NCI-H1930 (cell line): ENCODE results near the gene LONRF2.
"Not testable (repeated sequence)": the region's sequence is repeated elsewhere in the genome, so short reads cannot be mapped to it uniquely, and the experiment has no call there.

Experiments used
- DNase-seq, 2 experiments: peaks; one replicate each; lab custom pipeline; 2025; lab: John Stamatoyannopoulos, UW

The LONRF2 gene

DNA sequence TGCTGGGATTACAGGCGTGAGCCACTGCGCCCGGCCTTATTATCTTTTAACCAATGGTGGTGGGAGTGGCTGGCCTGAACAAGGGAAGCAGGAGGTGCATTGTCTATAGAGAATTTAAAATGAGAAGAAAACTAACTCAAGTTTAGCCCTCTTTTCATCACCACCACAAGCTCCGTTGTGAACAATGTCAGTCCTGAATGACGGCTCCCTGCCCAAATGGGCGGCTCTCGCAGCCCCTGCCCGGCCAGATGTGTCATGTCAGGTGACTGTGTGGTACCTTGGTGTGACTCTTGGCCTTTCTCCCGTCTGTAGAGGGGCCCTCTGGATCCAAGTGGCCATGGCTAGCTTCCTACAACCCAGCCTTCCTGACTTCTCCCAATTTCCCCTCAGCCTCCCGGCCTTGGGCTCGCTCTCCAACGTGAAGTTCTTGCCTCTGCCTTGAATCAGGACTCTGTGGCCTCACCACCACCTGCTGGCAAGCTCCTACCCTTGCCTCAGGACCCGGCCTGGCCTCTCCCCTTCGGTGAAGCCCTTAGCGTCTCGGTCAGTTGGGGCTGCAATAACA is 67.6 kb downstream of the LONRF2 start:
- DNase-seq, result no peak

DNA sequence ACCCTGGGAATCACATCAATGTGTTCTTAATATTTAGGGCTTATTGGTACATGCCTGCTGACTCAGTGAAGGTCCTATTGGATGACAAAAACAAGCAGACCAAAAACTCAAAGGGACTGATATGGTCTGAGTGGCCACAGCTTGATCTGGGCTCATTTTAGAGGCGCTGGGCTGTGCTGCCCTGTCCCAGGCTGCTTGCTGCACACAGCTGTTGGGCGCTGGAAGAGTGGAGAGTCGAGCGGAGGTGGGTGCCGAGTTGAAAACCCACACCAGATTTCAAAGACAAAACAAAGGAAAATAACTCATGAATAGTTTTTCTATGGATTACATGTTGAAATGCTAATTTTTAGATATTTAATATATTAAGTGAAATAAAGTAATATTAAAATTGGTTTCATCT is 68.5 kb downstream of the LONRF2 start:
- DNase-seq, result no peak

DNA sequence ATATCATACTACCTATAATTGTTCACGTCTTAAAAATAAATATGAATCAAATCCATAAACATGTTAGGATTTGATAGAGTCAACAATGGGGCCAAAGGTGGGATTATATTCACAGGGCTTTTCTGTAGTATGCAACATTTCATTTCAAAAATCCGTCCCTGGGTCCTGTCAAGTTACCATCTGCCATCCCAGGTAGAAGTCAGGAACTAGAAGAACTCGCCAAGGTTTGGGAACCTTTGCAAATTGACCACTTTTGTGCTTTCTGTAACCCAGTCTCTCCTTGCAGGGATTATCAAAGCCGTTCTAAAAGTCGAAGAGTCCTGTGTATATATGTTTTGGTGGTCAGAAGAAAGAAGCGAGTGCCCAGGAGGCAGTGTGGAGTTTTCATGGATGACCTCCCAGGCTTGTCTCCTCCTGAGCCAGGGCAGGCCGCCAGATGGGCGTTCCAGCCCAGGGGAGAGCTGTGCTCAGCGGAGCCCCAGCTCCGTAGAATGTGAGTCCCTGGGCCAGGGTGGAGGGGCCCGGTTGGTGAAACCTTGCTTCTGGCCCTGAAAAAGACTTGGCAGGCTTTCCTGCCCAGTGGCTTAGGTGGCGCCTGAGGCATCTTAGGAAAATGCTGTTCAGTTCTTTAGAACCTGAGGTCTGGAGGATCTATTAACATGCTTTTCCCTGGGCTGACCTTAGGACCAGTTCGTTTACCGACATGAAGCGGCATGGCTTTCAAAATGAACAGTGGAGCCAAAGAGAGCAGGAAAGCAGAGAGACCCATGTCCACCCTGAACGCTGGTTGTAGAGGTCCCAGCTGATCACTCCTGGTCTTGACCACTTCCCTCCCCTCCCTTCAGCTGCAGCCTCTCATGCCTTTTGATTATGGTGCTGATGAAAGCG is 69.2 kb downstream of the LONRF2 start:
- DNase-seq, result no peak

DNA sequence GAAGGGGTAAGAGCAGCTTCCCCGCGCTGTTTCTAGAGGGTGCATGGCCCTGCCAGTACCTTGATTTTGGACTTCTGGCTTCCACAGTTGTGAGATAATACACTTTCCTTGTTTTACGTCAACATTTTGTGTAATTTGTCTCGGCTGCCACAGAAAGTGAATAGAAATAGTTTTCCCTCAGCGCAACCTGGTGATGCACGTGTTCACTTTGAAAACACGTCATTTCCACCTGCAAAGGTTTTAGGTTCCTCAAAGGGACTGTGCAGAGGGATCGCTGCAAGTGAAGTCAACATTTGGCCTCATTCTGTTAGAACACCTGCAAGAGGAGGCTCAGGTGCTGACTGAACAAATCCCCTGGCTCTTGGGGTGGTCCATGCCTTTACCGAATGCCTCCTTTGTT is 71.7 kb downstream of the LONRF2 start:
- no peak for DNase-seq

DNA sequence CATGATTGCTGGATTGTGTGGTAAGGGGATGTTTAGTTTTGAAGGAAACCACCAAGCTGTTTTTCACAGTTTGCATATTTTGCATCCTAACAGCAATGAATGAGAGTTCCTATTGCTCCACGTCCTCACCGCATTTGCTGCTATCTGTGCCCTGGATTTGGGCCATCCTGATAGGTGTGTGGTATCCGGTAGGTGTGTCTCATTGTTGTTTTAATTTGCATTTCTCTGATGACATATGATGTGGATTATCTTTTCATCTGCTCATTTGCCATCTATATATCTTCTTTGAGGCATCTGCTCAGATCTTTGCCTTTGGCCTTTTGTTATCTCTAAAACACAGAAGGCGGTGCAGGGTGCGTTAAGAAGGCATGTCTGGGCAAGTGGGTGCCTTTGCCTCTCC is 73.3 kb downstream of the LONRF2 start:
- DNase-seq, result no peak

DNA sequence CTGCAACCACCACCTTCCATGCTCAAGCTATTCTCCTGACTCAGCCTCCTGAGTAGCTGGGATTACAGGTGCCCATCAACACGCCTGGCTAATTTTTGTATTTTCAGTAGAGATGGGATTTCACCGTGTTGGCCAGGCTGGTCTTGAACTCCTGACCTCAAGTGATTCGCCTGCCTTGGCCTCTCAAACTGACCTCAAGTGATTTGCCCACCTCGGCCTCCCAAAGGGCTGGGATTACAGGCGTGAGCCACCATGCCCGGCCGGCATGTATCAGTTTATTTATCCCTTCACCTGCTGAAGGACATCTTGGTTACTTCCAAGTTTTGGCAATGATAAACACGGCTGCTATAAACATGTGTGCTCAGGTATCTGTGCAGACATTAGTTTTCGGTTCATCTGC is 73.7 kb downstream of the LONRF2 start:
- not testable (repeated sequence) for DNase-seq

DNA sequence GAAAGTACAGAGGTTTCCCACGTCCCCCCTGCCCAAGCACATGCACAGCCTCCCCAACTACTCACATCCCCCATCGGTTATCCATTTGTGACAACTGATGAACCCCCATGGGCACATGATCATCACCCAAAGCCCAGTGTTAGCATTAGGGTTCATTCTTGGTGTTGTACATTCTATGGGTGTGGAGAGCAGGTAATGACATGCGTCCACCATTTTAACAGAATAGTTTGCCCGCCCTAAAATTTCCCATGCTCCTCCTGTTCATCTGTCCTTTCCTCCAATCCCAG is 74.3 kb downstream of the LONRF2 start:
- DNase-seq, result no peak

DNA sequence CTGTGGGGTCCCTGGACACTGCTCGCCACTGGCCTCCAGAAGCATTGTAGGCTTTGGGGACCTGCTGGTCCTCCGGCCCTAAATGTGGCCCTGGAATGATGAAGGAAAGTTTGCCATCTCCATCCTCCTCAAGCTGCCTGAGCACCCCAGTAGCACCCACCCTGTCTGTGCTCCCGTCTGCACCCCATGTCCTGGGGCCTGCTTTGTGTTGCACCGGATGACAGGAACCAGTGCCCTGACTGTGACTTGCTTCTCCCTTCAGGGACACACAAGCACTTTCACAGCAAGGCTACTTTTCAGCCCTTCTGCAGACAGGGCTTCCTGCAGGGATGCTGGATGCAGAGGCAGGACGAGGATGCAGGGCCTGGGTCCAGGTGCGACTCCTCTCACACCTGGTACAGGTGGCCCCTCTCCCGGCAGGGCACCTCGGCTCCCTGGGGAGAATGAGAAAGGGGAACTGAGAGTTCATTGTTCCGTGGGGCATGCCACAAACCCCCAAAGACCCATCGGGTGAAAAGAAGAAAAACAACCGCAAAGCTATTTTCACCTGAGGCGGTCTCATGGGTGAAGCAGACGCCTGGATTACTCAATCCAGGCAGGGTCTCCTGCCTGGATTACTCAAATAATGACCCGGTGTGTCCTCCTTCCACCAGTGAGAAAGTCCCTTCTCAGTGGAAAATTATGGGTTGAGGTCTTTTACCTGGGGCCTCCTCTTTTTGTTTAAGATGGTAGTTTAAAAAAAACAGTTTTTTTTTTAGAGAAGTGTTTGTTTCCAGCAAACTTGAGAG is 74.9 kb downstream of the LONRF2 start:
- no peak for DNase-seq

DNA sequence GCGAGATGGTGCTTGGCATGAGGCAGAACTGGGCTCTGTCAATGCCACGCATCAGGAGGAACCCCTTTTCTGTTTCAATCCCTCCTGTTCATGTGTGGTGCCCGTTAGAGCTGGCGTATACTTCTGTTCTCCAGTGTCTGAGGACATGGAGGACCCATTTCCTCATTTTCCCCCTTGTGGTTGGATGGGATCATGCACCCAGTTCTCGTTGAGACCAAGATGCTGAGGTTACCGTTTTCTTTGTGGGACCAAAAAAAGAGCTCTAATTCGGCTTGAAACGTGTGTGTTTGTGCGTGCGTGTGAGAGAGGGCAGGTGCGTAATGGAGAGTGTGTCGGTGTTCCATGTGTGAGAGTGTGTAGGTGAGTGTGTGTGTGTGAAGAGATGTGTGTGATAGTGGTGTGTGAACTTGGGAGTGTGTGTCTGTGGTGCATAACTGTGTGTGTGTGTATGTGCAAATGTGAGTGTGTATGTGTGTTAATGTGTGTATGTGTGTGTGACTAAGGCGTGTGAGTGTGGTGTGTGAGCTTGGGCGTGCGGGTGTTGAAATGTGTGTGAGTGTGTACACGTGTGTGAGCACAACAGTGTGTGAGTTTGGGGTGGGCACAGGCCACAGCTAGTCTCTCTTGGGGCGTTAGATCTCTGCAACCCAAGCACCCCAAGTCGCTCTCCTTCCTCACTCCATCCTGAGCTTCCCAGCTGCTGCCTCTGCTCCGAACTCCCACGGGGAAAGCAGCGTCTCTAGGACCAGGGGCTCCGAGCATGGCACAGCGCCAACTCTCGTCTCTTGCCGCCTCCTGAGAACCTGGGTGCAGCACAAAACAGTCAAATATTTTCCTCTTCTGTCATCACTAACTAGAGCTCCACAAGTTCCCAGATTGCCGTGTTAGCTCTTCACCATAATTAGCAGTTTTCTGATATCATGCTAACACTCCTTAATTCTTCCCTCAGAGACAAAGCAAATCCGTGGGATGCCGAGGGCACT is 75.8 kb downstream of the LONRF2 start:
- no peak for DNase-seq

DNA sequence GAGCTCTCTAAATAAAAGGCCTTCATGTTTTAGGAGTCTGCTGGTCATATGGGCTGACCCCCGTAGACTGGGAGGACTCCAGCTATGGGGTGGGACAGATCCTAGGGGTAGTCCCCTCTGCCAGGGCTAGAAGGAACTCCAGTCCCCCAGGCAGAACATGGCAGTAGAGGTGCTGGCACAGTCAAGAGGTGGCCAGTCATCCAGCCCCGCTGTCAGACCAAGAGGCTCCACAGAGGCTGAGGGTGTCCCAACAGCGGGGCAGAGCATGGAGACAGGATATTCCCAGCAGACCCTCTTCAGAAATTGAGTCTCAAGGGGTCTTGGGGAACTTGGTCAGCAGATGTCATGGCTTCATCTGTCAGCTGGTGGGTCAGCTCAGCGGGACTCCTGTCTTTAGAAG is 76.6 kb downstream of the LONRF2 start:
- no peak for DNase-seq

DNA sequence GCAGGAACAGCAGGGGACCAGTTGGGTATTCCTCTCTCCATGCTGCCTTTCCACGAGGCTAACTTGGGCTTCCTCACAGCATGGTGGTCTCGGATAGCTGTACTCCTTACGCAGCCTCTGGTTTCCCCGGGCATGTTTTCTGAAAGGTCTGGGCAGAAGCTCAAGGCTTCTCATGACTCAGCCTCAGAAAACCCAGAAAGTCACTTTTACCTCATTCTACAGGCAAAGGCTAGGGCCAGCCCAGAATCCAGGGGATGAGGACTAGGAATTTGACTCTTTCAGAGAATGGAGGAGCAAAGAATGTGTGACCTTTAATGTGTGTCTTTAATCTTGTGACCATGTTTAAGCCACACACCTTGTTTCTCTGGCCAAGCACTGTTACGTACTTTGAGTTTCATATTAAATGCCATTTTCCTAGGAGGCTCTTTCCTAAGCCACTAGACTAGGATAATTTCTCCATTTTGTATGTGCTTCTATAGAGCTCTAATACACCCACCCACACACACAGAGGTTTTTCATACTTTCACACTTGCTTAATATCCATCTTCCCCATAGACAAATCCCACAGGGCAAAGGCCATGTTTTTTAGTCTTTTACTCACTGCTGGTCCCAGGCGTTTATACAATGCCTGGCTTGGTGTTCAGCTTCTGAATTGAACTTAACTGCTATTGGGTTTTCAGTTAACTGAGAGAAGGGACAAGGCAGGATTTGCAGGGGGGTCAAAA is 77.3 kb downstream of the LONRF2 start:
- DNase-seq, result no peak

DNA sequence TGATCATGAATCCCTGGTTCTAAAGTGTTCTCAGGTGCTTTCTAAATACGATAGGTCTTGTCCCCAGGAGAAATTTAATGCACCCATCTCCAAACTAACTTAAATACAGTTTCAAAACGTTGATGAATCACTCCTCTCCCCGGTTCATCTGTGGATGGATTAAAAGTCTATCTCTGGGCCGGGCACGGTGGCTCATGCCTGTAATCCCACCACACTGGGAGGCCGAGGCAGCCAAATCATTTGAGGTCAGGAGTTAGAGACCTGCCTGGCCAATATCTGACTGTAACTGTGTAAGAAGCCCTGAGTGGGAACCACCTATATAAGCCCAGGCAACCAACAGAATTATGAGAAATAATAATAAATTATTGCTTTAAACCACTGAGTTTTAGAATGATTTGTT is 78.7 kb downstream of the LONRF2 start:
- DNase-seq, result no peak

DNA sequence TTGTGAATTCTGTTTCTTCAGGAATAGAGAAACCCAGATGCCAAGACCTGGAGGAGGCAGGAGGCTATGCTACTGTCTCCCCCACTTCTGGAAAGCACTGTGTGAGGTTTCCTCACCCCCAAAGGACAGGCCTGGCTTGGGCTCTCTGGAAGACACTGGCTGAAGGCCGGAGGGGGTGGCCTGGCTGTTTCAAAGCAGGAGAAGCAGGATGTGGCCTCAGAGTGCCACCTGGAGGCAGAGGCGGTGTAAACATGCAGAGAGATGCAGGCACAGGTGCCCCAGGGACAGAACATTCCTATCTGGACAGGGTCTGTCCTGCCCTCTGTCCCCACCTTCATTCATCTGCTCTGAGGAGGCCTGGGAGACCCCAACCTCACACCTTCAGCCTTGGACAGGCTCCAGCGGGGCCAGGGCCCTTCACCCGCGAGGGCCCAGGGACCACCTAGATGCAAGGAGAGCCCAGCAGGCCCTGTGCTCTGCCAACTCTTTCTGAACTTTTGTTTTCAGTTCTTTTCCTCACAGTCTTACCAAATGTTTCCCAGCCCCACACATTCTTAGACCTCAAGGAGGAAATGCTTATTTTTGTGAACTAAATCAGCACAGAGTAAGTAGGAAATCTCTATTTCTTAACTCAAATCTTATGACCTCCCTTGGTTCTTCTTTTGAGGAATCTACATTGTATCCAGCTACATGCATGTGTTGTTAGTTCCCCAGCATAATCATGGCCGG is 79.2 kb downstream of the LONRF2 start:
- DNase-seq, result peak; percentile 29 to 33

DNA sequence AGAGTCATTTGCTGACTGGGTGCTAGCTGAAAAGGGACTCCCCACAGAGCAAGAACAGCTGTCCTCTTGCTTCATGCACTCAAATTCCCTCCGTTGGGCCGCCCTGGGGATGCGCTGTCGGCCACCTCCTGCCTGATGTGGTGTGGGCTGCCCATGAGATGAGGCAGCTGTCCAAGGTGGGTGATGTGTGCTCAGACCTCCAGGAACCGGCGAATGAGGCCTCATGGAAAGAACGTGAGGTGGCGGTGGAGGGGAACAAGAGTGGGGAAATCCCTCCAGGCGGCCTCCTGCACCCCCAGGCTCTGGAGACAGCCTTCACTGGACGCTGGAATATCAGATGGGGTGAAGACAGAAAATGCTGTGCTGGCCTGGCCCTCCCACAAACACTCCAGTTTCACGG is 79.8 kb downstream of the LONRF2 start:
- no peak for DNase-seq

DNA sequence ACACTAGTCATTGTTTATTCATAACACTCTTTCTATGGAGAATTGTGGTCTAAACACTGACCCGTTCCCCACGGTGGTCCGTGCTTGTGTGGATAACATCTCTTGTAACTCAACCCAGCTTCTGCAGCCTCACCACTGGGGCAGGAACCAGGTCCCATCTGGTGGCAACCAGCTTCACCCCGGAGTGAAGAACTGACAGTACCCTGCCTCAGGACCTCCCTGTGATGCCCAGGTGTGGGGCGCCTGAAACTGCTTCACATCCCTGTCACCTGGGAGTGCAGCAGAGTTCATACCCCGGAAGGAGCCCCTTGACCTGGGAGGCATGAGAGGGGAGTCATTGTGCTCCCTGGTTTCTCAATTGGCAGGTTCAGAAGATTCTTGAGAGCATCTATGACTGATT is 81.1 kb downstream of the LONRF2 start:
- DNase-seq, result no peak

DNA sequence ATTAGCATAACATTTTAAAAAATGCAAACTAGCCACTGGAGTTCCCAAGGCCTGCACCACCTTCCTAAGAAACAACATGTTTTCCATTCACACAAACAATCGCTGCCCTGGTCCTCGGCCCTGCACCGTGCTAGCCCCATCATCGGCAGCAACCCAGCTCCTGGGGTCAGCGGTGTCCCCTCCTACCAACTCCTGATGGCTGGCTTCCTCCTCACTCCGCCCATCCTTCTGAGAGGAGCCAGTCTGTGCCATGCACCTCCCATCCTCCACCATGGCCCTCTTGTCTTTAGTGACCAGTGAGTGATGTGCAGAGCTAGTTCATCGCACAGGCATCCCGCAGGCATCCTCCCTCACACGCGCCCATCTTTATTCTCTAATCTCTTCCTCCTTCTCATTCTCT is 81.9 kb downstream of the LONRF2 start:
- no peak for DNase-seq

DNA sequence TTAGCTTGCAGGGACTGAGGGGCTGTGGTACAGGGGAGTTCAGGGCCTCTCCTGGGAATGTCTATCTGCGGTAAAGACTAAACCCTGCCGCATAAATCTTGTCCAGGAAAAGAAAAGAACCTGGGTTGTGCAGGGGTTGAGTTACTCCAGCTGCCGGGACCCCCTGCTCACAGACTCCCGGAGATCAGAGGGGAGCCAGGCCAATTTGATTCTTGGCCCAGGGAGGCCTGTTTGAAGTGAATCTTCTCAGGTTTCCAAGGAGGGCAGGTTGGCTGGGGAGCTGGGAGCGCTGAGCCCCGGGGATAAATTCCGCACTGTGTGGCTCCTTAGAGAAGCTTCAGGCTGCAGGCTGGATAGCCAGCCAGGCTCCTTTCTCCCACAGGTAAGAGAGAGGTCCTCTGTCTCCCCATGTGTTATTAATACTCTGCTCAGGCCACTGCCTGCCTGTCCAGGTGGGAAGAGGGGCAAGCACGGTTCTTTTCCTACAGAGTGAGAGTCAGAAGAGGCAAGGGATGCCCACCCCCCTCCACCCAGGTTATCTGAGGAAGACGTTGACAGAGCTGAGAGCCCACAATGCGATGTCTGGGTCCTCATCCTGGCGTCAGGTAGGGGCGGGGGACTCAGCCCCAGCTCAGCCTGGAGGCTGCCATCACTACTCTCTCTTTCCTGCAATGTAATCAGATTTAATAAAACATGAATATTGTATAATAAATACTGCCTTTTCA is 82.7 kb downstream of the LONRF2 start:
- DNase-seq, result no peak

DNA sequence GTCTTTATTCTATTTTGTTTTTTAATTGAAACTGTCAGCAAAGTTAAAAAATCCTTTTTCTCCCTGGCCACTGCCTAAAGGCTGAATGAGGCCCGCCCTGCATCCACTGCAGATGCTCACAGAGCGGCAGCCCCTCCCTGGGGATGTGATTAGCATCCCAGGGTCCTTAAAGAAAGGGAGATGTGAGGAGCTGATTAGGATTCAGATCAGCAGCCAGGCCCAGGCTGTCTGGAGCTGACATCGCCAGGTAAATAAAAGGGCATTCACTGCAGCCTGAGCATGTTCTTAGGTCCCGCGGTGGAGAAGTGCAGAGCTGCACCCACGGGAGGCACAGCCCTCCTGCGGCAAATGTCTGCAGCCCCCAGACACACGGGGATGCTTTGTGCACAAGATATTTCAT is 83.8 kb downstream of the LONRF2 start:
- DNase-seq, result no peak

DNA sequence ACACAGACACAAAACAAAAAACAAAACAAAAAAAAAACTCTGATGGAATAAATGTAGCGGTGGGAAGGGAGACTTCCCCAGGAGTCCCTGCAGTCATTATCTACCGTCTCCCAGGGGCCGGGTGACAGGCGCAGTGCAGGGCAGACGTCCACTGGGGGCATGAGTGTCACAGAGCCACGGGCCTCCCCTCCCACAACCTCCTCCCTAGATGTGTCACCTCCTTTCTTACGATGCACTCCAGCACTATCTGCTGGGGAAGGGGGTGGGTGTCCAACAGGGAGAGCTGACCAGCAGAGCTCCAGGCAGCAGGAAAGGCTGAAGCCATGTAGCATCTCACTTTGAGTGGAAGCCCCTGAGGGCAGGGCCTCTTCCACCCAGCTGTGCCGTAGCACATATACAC is 84.5 kb downstream of the LONRF2 start:
- no peak for DNase-seq

DNA sequence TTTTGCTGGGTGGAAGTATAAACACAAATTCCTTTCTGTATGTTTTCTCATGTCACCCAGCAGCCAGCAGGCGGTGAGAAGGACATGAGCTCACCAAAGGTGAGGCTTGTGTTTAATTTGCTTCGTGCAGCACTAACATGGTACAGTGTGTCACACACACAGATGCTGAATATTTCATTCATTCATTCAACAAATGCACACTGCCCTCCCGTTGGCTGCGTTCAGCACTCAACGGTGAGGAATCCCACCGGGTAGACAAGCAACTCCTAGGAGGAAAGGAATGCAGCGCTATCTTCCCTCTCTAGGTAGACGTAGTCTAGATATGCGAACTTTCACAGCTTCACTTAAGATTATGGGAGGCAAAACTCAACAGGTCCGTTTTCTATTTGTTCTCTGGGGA is 85.1 kb downstream of the LONRF2 start:
- no peak for DNase-seq
